H1 (cell line): ENCODE results near the gene SNRNP200. TPM values are rescaled to one million over a fixed set of nuclear protein-coding genes. Genes with fewer than 3 reads are reported as not detected.

Experiments used
- CTCF ChIA-PET: fragments of 300-600 bp; sonication (Branson Sonifier 250); formaldehyde crosslinking; loops from one replicate; lab custom pipeline; 2021; ENCODE audit not compliant: partially characterized antibody; lab: Charles Lee
- POLR2A ChIA-PET: fragments of 300-600 bp; sonication (Branson Sonifier 250); formaldehyde crosslinking; loops from one replicate; lab custom pipeline; 2021; ENCODE audit warnings: inconsistent platforms; ENCODE audit not compliant: partially characterized antibody; lab: Charles Lee
- DNase-seq, 2 experiments: peaks; one replicate each; pipeline versions ENCODE4 v3.0.0 to v3.0.0-alpha.2; 2010 to 2022; ENCODE audit warnings: low spot score in 2 of 2, low read depth in 1 of 2, mixed read lengths in 1 of 2
- FAIRE-seq: peaks from 2 replicates; lab custom pipeline; 2011; peaks lifted over from hg19 to GRCh38; lab: Jason Lieb, UNC
- H2AFZ ChIP-seq: 2 replicates; pipeline ENCODE4 v1.8.1; 2012; ENCODE audit warnings: low read length, inconsistent platforms
- H2AK5ac ChIP-seq: 2 replicates; pipeline ENCODE4 v1.6.1; 2013; ENCODE audit warnings: low read depth, low read length
- H2BK120ac ChIP-seq: replicated peaks from 2 replicates; pipeline ENCODE3; 2013; ENCODE audit warnings: low read depth, low read length, inconsistent platforms
- H2BK12ac ChIP-seq: 2 replicates; pipeline ENCODE4 v1.6.1; 2013; ENCODE audit warnings: low read depth, low read length
- H2BK15ac ChIP-seq: 2 replicates; pipeline ENCODE4 v1.6.1; 2013; ENCODE audit warnings: low read length
- H2BK20ac ChIP-seq: 2 replicates; pipeline ENCODE4 v1.6.1; 2013; ENCODE audit warnings: low read length
- H2BK5ac ChIP-seq: 2 replicates; pipeline ENCODE4 v1.6.1; 2013; ENCODE audit warnings: low read depth, low read length
- H3K14ac ChIP-seq: 2 replicates; pipeline ENCODE4 v1.6.1; 2013; ENCODE audit warnings: inconsistent platforms; ENCODE audit not compliant: insufficient read length
- H3K18ac ChIP-seq: 2 replicates; pipeline ENCODE4 v1.6.1; 2013; ENCODE audit warnings: low read length; ENCODE audit errors: extremely low read depth
- H3K23ac ChIP-seq: 2 replicates; pipeline ENCODE4 v1.6.1; 2013; ENCODE audit warnings: inconsistent platforms; ENCODE audit not compliant: insufficient read length
- H3K23me2 ChIP-seq: 2 replicates; pipeline ENCODE4 v1.6.1; 2013; ENCODE audit warnings: low read depth, low read length
- H3K27ac ChIP-seq: 2 replicates; pipeline ENCODE4 v1.6.1; 2011; ENCODE audit warnings: low read depth, low read length, inconsistent platforms
- H3K27me3 ChIP-seq, 4 experiments: replicated peaks in 1 of 4; 1 replicate in 1 of 4; 2 replicates in 3 of 4; pipeline versions ENCODE4 v1.6.1 to v1.8.1; 2011 to 2013; ENCODE audit warnings: low read length in 3 of 4, mild to moderate bottlenecking in 3 of 4, inconsistent platforms in 2 of 4, mixed read lengths in 2 of 4, moderate library complexity in 1 of 4; ENCODE audit not compliant: control insufficient read depth in 3 of 4, insufficient read depth in 3 of 4; ENCODE audit errors: extremely low read depth in 1 of 4
- H3K36me3 ChIP-seq, 4 experiments: 2 replicates each; pipeline versions ENCODE4 v1.6.1 to v1.8.1; 2011 to 2013; ENCODE audit warnings: mild to moderate bottlenecking in 4 of 4, low read length in 3 of 4, moderate library complexity in 2 of 4, control low read depth in 1 of 4, inconsistent platforms in 1 of 4; ENCODE audit not compliant: insufficient read depth in 4 of 4, control insufficient read depth in 2 of 4
- H3K4ac ChIP-seq: replicated peaks from 2 replicates; pipeline ENCODE3; 2013; ENCODE audit warnings: low read length, low read depth, mixed read lengths, inconsistent platforms; ENCODE audit not compliant: insufficient read length
- H3K4me1 ChIP-seq, 4 experiments: replicated peaks in 1 of 4; 1 replicate in 1 of 4; 2 replicates in 3 of 4; pipeline versions ENCODE4 v1.6.1 to v1.8.1; 2011 to 2013; ENCODE audit warnings: low read length in 3 of 4, inconsistent platforms in 2 of 4, mixed read lengths in 1 of 4; ENCODE audit not compliant: insufficient read depth in 4 of 4, control insufficient read depth in 3 of 4
- H3K4me2 ChIP-seq, 2 experiments: 2 replicates each; pipeline versions ENCODE4 v1.6.1 to v1.8.1; 2011 to 2013; ENCODE audit warnings: low read depth in 2 of 2, low read length in 2 of 2, control low read depth in 1 of 2, inconsistent platforms in 1 of 2, mild to moderate bottlenecking in 1 of 2; ENCODE audit not compliant: insufficient read depth in 1 of 2
- H3K4me3 ChIP-seq, 4 experiments: fragments of 200-600, 300-600 bp in 1 of 4; sonication (generic), shearing (Covaris generic), sonication (Bioruptor Twin) in 1 of 4; 2 replicates each; pipeline versions ENCODE4 v1.5.1 to v1.8.1; 2011 to 2016; ENCODE audit warnings: low read length in 4 of 4, low read depth in 3 of 4, control low read depth in 2 of 4, inconsistent platforms in 2 of 4, mild to moderate bottlenecking in 2 of 4, mixed read lengths in 1 of 4, moderate library complexity in 1 of 4; ENCODE audit not compliant: insufficient read depth in 2 of 4; ENCODE audit errors: extremely low read depth in 1 of 4
- H3K56ac ChIP-seq: replicated peaks from 2 replicates; pipeline ENCODE3; 2013; ENCODE audit warnings: low read depth, mild to moderate bottlenecking, mixed read lengths, low read length, inconsistent platforms; ENCODE audit not compliant: insufficient read length
- H3K79me1 ChIP-seq: 2 replicates; pipeline ENCODE4 v1.6.1; 2013; ENCODE audit warnings: low read depth, low read length, control low read depth
- H3K79me2 ChIP-seq, 2 experiments: 2 replicates each; pipeline versions ENCODE4 v1.6.1 to v1.8.1; 2012 to 2013; ENCODE audit warnings: low read length in 2 of 2, mild to moderate bottlenecking in 2 of 2, inconsistent platforms in 1 of 2; ENCODE audit not compliant: insufficient read depth in 2 of 2, control insufficient read depth in 1 of 2
- H3K9ac ChIP-seq, 4 experiments: replicated peaks in 1 of 4; 1 replicate in 1 of 4; 2 replicates in 3 of 4; pipeline versions ENCODE4 v1.6.1 to v1.8.1; 2011 to 2013; ENCODE audit warnings: low read depth in 3 of 4, low read length in 3 of 4, control low read depth in 2 of 4, mild to moderate bottlenecking in 2 of 4, moderate library complexity in 2 of 4, inconsistent platforms in 1 of 4; ENCODE audit errors: extremely low read depth in 1 of 4
- H3K9me3 ChIP-seq, 2 experiments: 2 replicates each; pipeline versions ENCODE4 v1.6.1 to v1.8.1; 2012 to 2013; ENCODE audit warnings: mild to moderate bottlenecking in 2 of 2, moderate library complexity in 2 of 2, control low read depth in 1 of 2, inconsistent platforms in 1 of 2, low read depth in 1 of 2, low read length in 1 of 2, mixed read lengths in 1 of 2; ENCODE audit not compliant: insufficient read depth in 2 of 2
- H4K20me1 ChIP-seq, 2 experiments: replicated peaks in 1 of 2; 2 replicates each; pipeline versions ENCODE3 to v1.8.1; 2011 to 2013; ENCODE audit warnings: inconsistent platforms in 2 of 2, low read length in 2 of 2, mild to moderate bottlenecking in 1 of 2; ENCODE audit not compliant: insufficient read depth in 2 of 2, control insufficient read depth in 1 of 2
- H4K5ac ChIP-seq: 2 replicates; pipeline ENCODE4 v1.6.1; 2013; ENCODE audit warnings: low read length, low read depth, mixed read lengths, inconsistent platforms; ENCODE audit not compliant: insufficient read length
- H4K8ac ChIP-seq: 2 replicates; pipeline ENCODE4 v1.8.0; 2013; ENCODE audit warnings: mild to moderate bottlenecking, moderate library complexity, low read length, inconsistent platforms; ENCODE audit not compliant: insufficient read depth; ENCODE audit errors: extremely low read depth
- H4K91ac ChIP-seq: replicated peaks from 2 replicates; pipeline ENCODE3; 2013; ENCODE audit warnings: low read length, mixed read lengths, inconsistent platforms; ENCODE audit not compliant: insufficient read length
- ASH2L ChIP-seq: fragments of 200-600, 300-600 bp; sonication (generic); IDR thresholded peaks from one replicate; pipeline ENCODE4 v1.7.1; 2017; ENCODE audit warnings: low read length
- BCL11A ChIP-seq, 2 experiments: IDR thresholded peaks; one replicate each; pipeline ENCODE4 v1.6.1; 2011; ENCODE audit warnings: low read depth in 2 of 2, low read length in 2 of 2, mild to moderate bottlenecking in 2 of 2
- CHD1 ChIP-seq: IDR thresholded peaks from 2 replicates; pipeline ENCODE4 v1.6.1; 2012; ENCODE audit warnings: low read depth, low read length, improper control_type of control experiment
- GTF2F1 ChIP-seq: IDR thresholded peaks from 2 replicates; pipeline ENCODE4 v1.6.1; 2012; ENCODE audit warnings: low read depth, low read length, improper control_type of control experiment, borderline replicate concordance
- KDM4A ChIP-seq: IDR thresholded peaks from one replicate; pipeline ENCODE4 v1.7.1; 2012; ENCODE audit warnings: low read depth, mild to moderate bottlenecking, moderate library complexity, low read length, inconsistent platforms; ENCODE audit not compliant: severe bottlenecking
- MAFK ChIP-seq: IDR thresholded peaks from 2 replicates; pipeline ENCODE4 v1.6.1; 2012; ENCODE audit warnings: low read depth, mild to moderate bottlenecking, improper control_type of control experiment, low read length
- SIN3A ChIP-seq, 2 experiments: IDR thresholded peaks in 1 of 2; conservative IDR thresholded peaks in 1 of 2; 2 replicates each; pipeline ENCODE4 v1.6.1; 2011 to 2012; ENCODE audit warnings: low read length in 2 of 2, improper control_type of control experiment in 1 of 2, low read depth in 1 of 2, mild to moderate bottlenecking in 1 of 2
- SRF ChIP-seq: IDR thresholded peaks from 2 replicates; pipeline ENCODE4 v1.6.1; 2011; ENCODE audit warnings: mild to moderate bottlenecking, low read depth, low read length, moderate library complexity
- TAF1 ChIP-seq: IDR thresholded peaks from 2 replicates; pipeline ENCODE4 v1.6.1; 2011; ENCODE audit warnings: mild to moderate bottlenecking, low read depth, low read length
- WGBS, 2 experiments: shearing (Covaris generic) in 1 of 2; methylation state at CpG; one replicate each; pipeline versions ENCODE4 v1.1.6 to v1.1.7; 2013 to 2015; ENCODE audit warnings: low lambda C conversion rate in 2 of 2, mixed read lengths in 2 of 2, inconsistent platforms in 1 of 2, low coverage in 1 of 2, missing lambda C conversion rate in 1 of 2; ENCODE audit not compliant: insufficient replicate concordance in 2 of 2, insufficient coverage in 1 of 2, insufficient read length in 1 of 2; ENCODE audit errors: extremely low coverage in 1 of 2, missing lambda C conversion rate in 1 of 2; 5-methylcytosine and 5-hydroxymethylcytosine counted together
- polyA plus RNA-seq, 7 experiments: library from polyadenylated mRNA; depleted of rRNA in 3 of 7; stranded (reverse) in 5 of 7; unstranded in 2 of 7; fragments of >200 nt in 5 of 7; fragments of 200-250 nt in 2 of 7; gene quantifications; 1 replicate in 5 of 7; 2 replicates in 1 of 7; 4 replicates in 1 of 7; pipeline versions ENCODE4 v1.2.1 to v1.2.3, GENCODE V29; 2011 to 2013; ENCODE audit warnings: missing spikeins in 2 of 7, mixed read lengths in 2 of 7
- total RNA-seq: library from RNA; stranded (reverse); fragmentation: NEBNext Ultra II Directional; extraction: Animal tissue kit (Norgen Biotek cat#: 25700); gene quantifications from 2 replicates; pipeline ENCODE4 v1.2.1, GENCODE V29; 2021
- TF ChIP-seq, protein P1 (sequence below), 3 experiments: IDR thresholded peaks; 1 replicate in 2 of 3; 2 replicates in 1 of 3; pipeline versions ENCODE4 v1.5.1 to v1.6.1; 2011; ENCODE audit warnings: low read length in 3 of 3, mild to moderate bottlenecking in 3 of 3, inconsistent platforms in 2 of 3, low read depth in 1 of 3, moderate library complexity in 1 of 3; ENCODE audit not compliant: insufficient read depth in 1 of 3; ENCODE audit errors: control extremely low read depth in 1 of 3
- TF ChIP-seq, protein P2 (sequence below): IDR thresholded peaks from 2 replicates; pipeline ENCODE4 v1.6.1; 2012; ENCODE audit warnings: inconsistent platforms

SNRNP200 gene
- total and polyA plus RNA-seq, 2 of the 8 experiments (the other 6 are each of a cell fraction or from before 2014, with no cell fraction given) = 190 to 289 TPM

DNA sequence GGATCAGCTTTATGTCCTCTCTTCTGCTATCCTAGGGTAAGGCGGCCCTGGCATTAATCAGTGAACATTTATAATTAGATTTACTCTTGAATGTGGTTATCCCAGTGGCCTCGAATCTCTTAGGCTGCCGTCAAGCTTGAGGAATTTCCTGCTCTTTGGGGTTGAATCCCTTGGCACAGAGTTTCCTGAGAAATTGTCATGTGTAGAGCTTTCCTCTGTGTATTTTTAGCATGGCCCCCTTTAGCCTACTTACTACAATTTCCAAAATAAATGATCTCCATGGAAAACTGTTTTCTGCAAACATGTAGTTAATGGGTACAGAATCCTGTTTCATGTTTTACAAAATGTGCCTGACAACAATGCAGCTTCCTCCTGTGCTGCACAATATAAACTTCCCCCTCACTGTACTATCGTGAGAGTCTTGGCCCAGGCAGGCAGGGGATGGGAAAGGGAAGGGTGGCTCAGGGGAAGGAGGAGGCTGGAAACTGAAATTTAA lies 48.3 kb upstream of the SNRNP200 start:
- H4K5ac ChIP-seq = no peak overlapping the region
- no peak overlapping the region for H2BK120ac ChIP-seq
- no peaks in the 10 kb centered on the region for H3K23me2 ChIP-seq
- no peak for FAIRE-seq
- no peaks in the 10 kb centered on the region for H3K79me2 ChIP-seq
- H2AFZ ChIP-seq = no peak overlapping the region
- H3K4me3 ChIP-seq = no peak overlapping the region
- no peak overlapping the region for H3K56ac ChIP-seq
- peaks cover 3% of the 10 kb centered on the region in 2 experiments for H4K20me1 ChIP-seq
- H3K9ac ChIP-seq = no peak overlapping the region
- no peak overlapping the region for H2AK5ac ChIP-seq
- no peak overlapping the region for H4K8ac ChIP-seq
- H3K27me3 ChIP-seq = no peaks in the 10 kb centered on the region
- ChIA-PET CTCF (interaction anchor here (0.7 kb wide), 1 partner anchor 8 kb away, joined by 3 read pairs; no protein-coding TSS in a partner anchor), POLR2A (interaction anchor here (0.7 to 1.6 kb wide), 2 partner anchors 9 to 164 kb away, joined by 3 to 9 read pairs; no protein-coding TSS in a partner anchor)
- H4K91ac ChIP-seq = no peak overlapping the region
- H3K9me3 ChIP-seq = no peaks in the 10 kb centered on the region
- no peak overlapping the region for H3K4ac ChIP-seq
- H2BK15ac ChIP-seq = no peak overlapping the region
- H2BK5ac ChIP-seq = no peak overlapping the region
- H3K18ac ChIP-seq = no peak overlapping the region
- H3K4me2 ChIP-seq = no peak overlapping the region
- H3K27ac ChIP-seq = no peak overlapping the region
- H3K79me1 ChIP-seq = no peaks in the 10 kb centered on the region
- no peak overlapping the region for H2BK12ac ChIP-seq
- peaks cover 26 to 75% (median 64%) of the 10 kb centered on the region in 4 experiments for H3K36me3 ChIP-seq
- H3K14ac ChIP-seq = no peak overlapping the region
- no peak overlapping the region for H2BK20ac ChIP-seq
- WGBS, 2 experiments = 95% methylated on average over 4 of the region's 4 CpGs; no CpG with 5 or more reads in 1 of the 2 experiments
- H3K23ac ChIP-seq = no peak overlapping the region
- no peaks in the 10 kb centered on the region for H3K4me1 ChIP-seq
- DNase-seq = no peak
- TF ChIP-seq MAFK = no peak
- no peak for TF ChIP-seq KDM4A
- TF ChIP-seq ASH2L = no peak
- TF ChIP-seq BCL11A (IDR thresholded peaks at IDR 0.05; ENCODE audit: low read depth in 2 of 2, low read length in 2 of 2) = no peak
- TF ChIP-seq CHD1 = no peak
- TF ChIP-seq, protein P1, sequence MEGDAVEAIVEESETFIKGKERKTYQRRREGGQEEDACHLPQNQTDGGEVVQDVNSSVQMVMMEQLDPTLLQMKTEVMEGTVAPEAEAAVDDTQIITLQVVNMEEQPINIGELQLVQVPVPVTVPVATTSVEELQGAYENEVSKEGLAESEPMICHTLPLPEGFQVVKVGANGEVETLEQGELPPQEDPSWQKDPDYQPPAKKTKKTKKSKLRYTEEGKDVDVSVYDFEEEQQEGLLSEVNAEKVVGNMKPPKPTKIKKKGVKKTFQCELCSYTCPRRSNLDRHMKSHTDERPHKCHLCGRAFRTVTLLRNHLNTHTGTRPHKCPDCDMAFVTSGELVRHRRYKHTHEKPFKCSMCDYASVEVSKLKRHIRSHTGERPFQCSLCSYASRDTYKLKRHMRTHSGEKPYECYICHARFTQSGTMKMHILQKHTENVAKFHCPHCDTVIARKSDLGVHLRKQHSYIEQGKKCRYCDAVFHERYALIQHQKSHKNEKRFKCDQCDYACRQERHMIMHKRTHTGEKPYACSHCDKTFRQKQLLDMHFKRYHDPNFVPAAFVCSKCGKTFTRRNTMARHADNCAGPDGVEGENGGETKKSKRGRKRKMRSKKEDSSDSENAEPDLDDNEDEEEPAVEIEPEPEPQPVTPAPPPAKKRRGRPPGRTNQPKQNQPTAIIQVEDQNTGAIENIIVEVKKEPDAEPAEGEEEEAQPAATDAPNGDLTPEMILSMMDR (IDR thresholded peaks at IDR 0.05; ENCODE audit: control extremely low read depth in 1 of 3, insufficient read depth in 1 of 3, low read depth in 1 of 3, low read length in 3 of 3) = no peak
- TF ChIP-seq GTF2F1 = no peak
- TF ChIP-seq, protein P2, sequence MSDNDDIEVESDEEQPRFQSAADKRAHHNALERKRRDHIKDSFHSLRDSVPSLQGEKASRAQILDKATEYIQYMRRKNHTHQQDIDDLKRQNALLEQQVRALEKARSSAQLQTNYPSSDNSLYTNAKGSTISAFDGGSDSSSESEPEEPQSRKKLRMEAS = no peak
- no peak for TF ChIP-seq TAF1
- TF ChIP-seq SRF = no peak
- TF ChIP-seq SIN3A (conservative IDR thresholded peaks at IDR 0.05 in 1 of 2, IDR thresholded peaks at IDR 0.05 in 1 of 2; ENCODE audit: low read depth in 1 of 2, low read length in 2 of 2) = no peak
